Measurements from ENCODE around the gene EPM2AIP1. TPM values are rescaled to one million over a fixed set of nuclear protein-coding genes. Genes with fewer than 3 reads are reported as not detected.
"Not testable (repeated sequence)": the region's sequence is repeated elsewhere in the genome, so short reads cannot be mapped to it uniquely, and the experiment has no call there.

The EPM2AIP1 gene
- total RNA-seq, 1 experiment from 2014 or later = 7.8 TPM

DNA sequence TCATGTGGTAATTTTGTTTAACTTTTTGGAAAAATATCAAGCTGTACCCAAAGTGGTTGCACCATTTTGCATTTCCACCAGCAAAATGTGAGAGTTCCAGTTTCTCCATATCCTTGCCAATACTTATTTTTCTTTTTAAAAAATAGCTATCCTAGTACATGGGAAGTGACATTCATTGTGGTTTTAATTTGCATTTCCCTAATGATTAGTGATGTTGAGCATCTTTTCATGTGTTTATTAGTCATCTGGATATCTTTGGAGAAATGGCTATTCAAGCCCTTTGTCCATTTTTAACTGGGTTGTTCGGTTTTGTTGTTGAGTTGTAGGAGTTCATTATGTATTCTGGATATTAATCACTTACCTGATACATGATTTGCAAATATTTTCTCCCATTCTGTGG, 28.6 kb downstream of the EPM2AIP1 start:
- ATAC-seq (no peak), DNase-seq (no peak)
- Histone ChIP-seq H2AFZ (ENCODE audit: low read length) (no peak overlapping the region), H3K4me3 (ENCODE audit: low read length) (no peak overlapping the region), H3K9me2 (replicated peaks; ENCODE audit: low read length) (no peaks in the 10 kb centered on the region), H4K20me1 (ENCODE audit: low read length) (no peaks in the 10 kb centered on the region), H3K4me1 (ENCODE audit: insufficient read depth, low read length) (peaks cover 25% of the 10 kb centered on the region), H3K79me2 (ENCODE audit: low read length) (no peaks in the 10 kb centered on the region), H3K27ac (ENCODE audit: low read length) (no peak overlapping the region), H3K9me3 (ENCODE audit: low read length) (no peaks in the 10 kb centered on the region), H3K9ac (ENCODE audit: low read length) (no peak overlapping the region), H3F3A (ENCODE audit: low read length, unreplicated experiment) (no peaks in the 10 kb centered on the region), H3K27me3 (ENCODE audit: low read length) (no peaks in the 10 kb centered on the region), H3K4me2 (ENCODE audit: low read length) (no peak overlapping the region), H3K36me3 (ENCODE audit: low read depth, low read length) (no peaks in the 10 kb centered on the region)
- BruUV-seq (replicated peaks) = no TSS peak
- intact Hi-C loops (cut with micrococcal nuclease) = no loop called here
- TF ChIP-seq EZH2 (IDR thresholded peaks at IDR 0.05; ENCODE audit: low read length, unreplicated experiment) = no peak
- TF ChIP-seq, protein P1, sequence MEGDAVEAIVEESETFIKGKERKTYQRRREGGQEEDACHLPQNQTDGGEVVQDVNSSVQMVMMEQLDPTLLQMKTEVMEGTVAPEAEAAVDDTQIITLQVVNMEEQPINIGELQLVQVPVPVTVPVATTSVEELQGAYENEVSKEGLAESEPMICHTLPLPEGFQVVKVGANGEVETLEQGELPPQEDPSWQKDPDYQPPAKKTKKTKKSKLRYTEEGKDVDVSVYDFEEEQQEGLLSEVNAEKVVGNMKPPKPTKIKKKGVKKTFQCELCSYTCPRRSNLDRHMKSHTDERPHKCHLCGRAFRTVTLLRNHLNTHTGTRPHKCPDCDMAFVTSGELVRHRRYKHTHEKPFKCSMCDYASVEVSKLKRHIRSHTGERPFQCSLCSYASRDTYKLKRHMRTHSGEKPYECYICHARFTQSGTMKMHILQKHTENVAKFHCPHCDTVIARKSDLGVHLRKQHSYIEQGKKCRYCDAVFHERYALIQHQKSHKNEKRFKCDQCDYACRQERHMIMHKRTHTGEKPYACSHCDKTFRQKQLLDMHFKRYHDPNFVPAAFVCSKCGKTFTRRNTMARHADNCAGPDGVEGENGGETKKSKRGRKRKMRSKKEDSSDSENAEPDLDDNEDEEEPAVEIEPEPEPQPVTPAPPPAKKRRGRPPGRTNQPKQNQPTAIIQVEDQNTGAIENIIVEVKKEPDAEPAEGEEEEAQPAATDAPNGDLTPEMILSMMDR (conservative IDR thresholded peaks at IDR 0.05; ENCODE audit: low read depth, low read length) = no peak
- no peak for TF ChIP-seq EZH2phosphoT487 (IDR thresholded peaks at IDR 0.05; ENCODE audit: borderline replicate concordance, low read length)
- ChIA-PET CTCF (no interaction called here), POLR2A (ENCODE audit: unreplicated experiment) (no interaction called here)

DNA sequence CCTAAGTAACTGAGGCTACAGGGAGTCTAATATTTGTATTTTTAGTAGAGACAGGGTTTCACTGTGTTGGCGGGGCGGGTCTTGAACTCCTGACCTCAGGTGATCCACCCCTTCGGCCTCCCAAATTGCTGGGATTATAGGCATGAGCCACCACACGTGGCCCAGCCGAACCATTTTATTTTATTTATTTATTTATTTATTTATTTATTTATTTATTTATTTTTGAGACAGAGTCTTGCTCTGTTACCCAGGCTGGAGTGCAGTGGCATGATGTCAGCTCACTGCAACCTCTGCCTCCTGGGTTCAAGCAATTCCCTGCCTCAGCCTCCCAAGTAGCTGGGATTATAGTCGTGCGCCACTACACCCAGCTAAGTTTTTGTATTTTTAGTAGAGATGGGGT, 29.9 kb downstream of the EPM2AIP1 start:
- ATAC-seq; H3K9ac ChIP-seq (ENCODE audit: low read length); BruUV-seq (replicated peaks); H3K4me3 ChIP-seq (ENCODE audit: low read length); H3K27ac ChIP-seq (ENCODE audit: low read length); H3K9me3 ChIP-seq (ENCODE audit: low read length); H4K20me1 ChIP-seq (ENCODE audit: low read length); CTCF ChIA-PET; H3K36me3 ChIP-seq (ENCODE audit: low read depth, low read length); DNase-seq; intact Hi-C loops (cut with micrococcal nuclease); H3F3A ChIP-seq (ENCODE audit: low read length, unreplicated experiment); H2AFZ ChIP-seq (ENCODE audit: low read length); H3K27me3 ChIP-seq (ENCODE audit: low read length); H3K79me2 ChIP-seq (ENCODE audit: low read length); H3K9me2 ChIP-seq (replicated peaks; ENCODE audit: low read length); H3K4me2 ChIP-seq (ENCODE audit: low read length): not testable (repeated sequence)
- POLR2A ChIA-PET (ENCODE audit: unreplicated experiment) = interaction anchor here (0.7 kb wide), 1 partner anchor 53 kb away, joined by 4 read pairs; no protein-coding TSS in a partner anchor
- H3K4me1 ChIP-seq (ENCODE audit: insufficient read depth, low read length) = peaks cover 34% of the 10 kb centered on the region

GRCh38 chr3:36960502-36960901, 32.4 kb downstream of the EPM2AIP1 start:
- Histone ChIP-seq H3K9me3 (ENCODE audit: low read length) (no peaks in the 10 kb centered on the region), H3K9ac (ENCODE audit: low read length) (no peak overlapping the region), H3F3A (ENCODE audit: low read length, unreplicated experiment) (peaks cover 3% of the 10 kb centered on the region), H3K27me3 (ENCODE audit: low read length) (no peaks in the 10 kb centered on the region), H3K79me2 (ENCODE audit: low read length) (no peaks in the 10 kb centered on the region), H3K4me3 (ENCODE audit: low read length) (no peak overlapping the region), H3K27ac (ENCODE audit: low read length) (peak overlapping the region; percentile 19; the same call in 1 of the 2 replicates), H4K20me1 (ENCODE audit: low read length) (no peaks in the 10 kb centered on the region), H3K36me3 (ENCODE audit: low read depth, low read length) (no peaks in the 10 kb centered on the region), H3K4me2 (ENCODE audit: low read length) (no peak overlapping the region), H2AFZ (ENCODE audit: low read length) (no peak overlapping the region), H3K4me1 (ENCODE audit: insufficient read depth, low read length) (peaks cover 43% of the 10 kb centered on the region), H3K9me2 (replicated peaks; ENCODE audit: low read length) (no peaks in the 10 kb centered on the region)
- ChIA-PET POLR2A (ENCODE audit: unreplicated experiment) (interaction anchor here (0.5 kb wide), 1 partner anchor 220 kb away, joined by 3 read pairs; no protein-coding TSS in a partner anchor), CTCF (interaction anchor here (3.0 kb wide), 1 partner anchor 54 kb away, joined by 84 read pairs; no protein-coding TSS in a partner anchor)
- DNase-seq (no peak), ATAC-seq (no peak)
- BruUV-seq (replicated peaks) = no TSS peak
- intact Hi-C loops (cut with micrococcal nuclease) = no loop called here
- TF ChIP-seq, protein P1 (conservative IDR thresholded peaks at IDR 0.05; ENCODE audit: low read depth, low read length) = no peak
- TF ChIP-seq EZH2phosphoT487 (IDR thresholded peaks at IDR 0.05; ENCODE audit: borderline replicate concordance, low read length) (no peak), EZH2 (IDR thresholded peaks at IDR 0.05; ENCODE audit: low read length, unreplicated experiment) (no peak)
